Neuronal stem cell (in vitro differentiated cells): ENCODE measurements around the gene TRIM56.

ENCODE experiments used
- DNase-seq: peaks from one replicate; pipeline ENCODE4 v3.0.0-alpha.2; 2013; ENCODE audit warnings: low spot score
- H2AFZ ChIP-seq: one replicate; pipeline ENCODE4 v1.6.1; 2013; ENCODE audit warnings: mild to moderate bottlenecking, low read length, inconsistent platforms
- H2AK5ac ChIP-seq: 2 replicates; pipeline ENCODE4 v1.6.1; 2013; ENCODE audit warnings: low read depth, mild to moderate bottlenecking, inconsistent platforms, low read length, moderate library complexity, mixed read lengths
- H2BK120ac ChIP-seq: 2 replicates; pipeline ENCODE4 v1.6.1; 2013; ENCODE audit warnings: low read depth, mild to moderate bottlenecking, inconsistent platforms, low read length, moderate library complexity, mixed read lengths
- H2BK12ac ChIP-seq: one replicate; pipeline ENCODE4 v1.6.1; 2013; ENCODE audit warnings: low read length, inconsistent platforms
- H2BK15ac ChIP-seq: 2 replicates; pipeline ENCODE4 v1.6.1; 2013; ENCODE audit warnings: mild to moderate bottlenecking, low read length, inconsistent platforms, mixed read lengths
- H2BK5ac ChIP-seq: one replicate; pipeline ENCODE4 v1.6.1; 2013; ENCODE audit warnings: inconsistent platforms, mild to moderate bottlenecking, low read length, moderate library complexity
- H3K14ac ChIP-seq: one replicate; pipeline ENCODE4 v1.6.1; 2013; ENCODE audit warnings: low read length, inconsistent platforms
- H3K18ac ChIP-seq: 2 replicates; pipeline ENCODE4 v1.6.1; 2013; ENCODE audit warnings: low read length, inconsistent platforms
- H3K23ac ChIP-seq: 2 replicates; pipeline ENCODE4 v1.6.1; 2013; ENCODE audit warnings: low read depth, mild to moderate bottlenecking, mixed read lengths, low read length, inconsistent platforms; ENCODE audit not compliant: poor library complexity
- H3K27ac ChIP-seq: replicated peaks from 3 replicates; pipeline ENCODE4 v1.5.1; 2013; ENCODE audit warnings: low read length, inconsistent platforms
- H3K27me3 ChIP-seq, 3 experiments: 2 replicates each; pipeline ENCODE4 v1.6.1; 2013; ENCODE audit warnings: low read length in 3 of 3, mild to moderate bottlenecking in 2 of 3, inconsistent platforms in 1 of 3, low read depth in 1 of 3, mixed read lengths in 1 of 3, moderate library complexity in 1 of 3; ENCODE audit not compliant: control insufficient read depth in 3 of 3, insufficient read depth in 3 of 3
- H3K36me3 ChIP-seq, 2 donors: replicated peaks in 1 of 2; 2 replicates each; pipeline ENCODE4 v1.6.1; 2013; ENCODE audit warnings: low read length in 2 of 2; ENCODE audit not compliant: control insufficient read depth in 2 of 2, insufficient read depth in 2 of 2
- H3K4ac ChIP-seq: 2 replicates; pipeline ENCODE4 v1.6.1; 2013; ENCODE audit warnings: inconsistent platforms, mild to moderate bottlenecking, low read length, moderate library complexity
- H3K4me1 ChIP-seq, 2 donors: 1 replicate in 1 of 2; 2 replicates in 1 of 2; pipeline ENCODE4 v1.6.1; 2013; ENCODE audit warnings: low read length in 2 of 2, low read depth in 1 of 2; ENCODE audit not compliant: control insufficient read depth in 2 of 2, insufficient read depth in 1 of 2
- H3K4me2 ChIP-seq: one replicate; pipeline ENCODE4 v1.6.1; 2013; ENCODE audit warnings: mild to moderate bottlenecking, low read length, inconsistent platforms; ENCODE audit not compliant: insufficient read depth, poor library complexity, severe bottlenecking
- H3K4me3 ChIP-seq, 2 donors: 2 replicates each; pipeline ENCODE4 v1.5.1; 2013; ENCODE audit warnings: low read length in 2 of 2, mild to moderate bottlenecking in 2 of 2, inconsistent platforms in 1 of 2, moderate library complexity in 1 of 2
- H3K79me1 ChIP-seq: one replicate; pipeline ENCODE4 v1.6.1; 2013; ENCODE audit warnings: low read depth, mild to moderate bottlenecking, inconsistent platforms, low read length, moderate library complexity
- H3K9ac ChIP-seq: one replicate; pipeline ENCODE4 v1.6.1; 2013; ENCODE audit warnings: mild to moderate bottlenecking, low read depth, low read length, inconsistent platforms; ENCODE audit not compliant: poor library complexity
- H3K9me3 ChIP-seq, 2 donors: replicated peaks in 1 of 2; 2 replicates each; pipeline versions ENCODE3 to v1.6.1; 2013; ENCODE audit warnings: low read length in 2 of 2, mild to moderate bottlenecking in 2 of 2, inconsistent platforms in 1 of 2, low read depth in 1 of 2, mixed read lengths in 1 of 2, moderate library complexity in 1 of 2; ENCODE audit not compliant: control insufficient read depth in 2 of 2, insufficient read depth in 1 of 2
- H4K8ac ChIP-seq: one replicate; pipeline ENCODE4 v1.6.1; 2013; ENCODE audit warnings: low read depth, mild to moderate bottlenecking, inconsistent platforms, low read length, moderate library complexity
- H4K91ac ChIP-seq: one replicate; pipeline ENCODE4 v1.6.1; 2013; ENCODE audit warnings: low read length, low read depth, mild to moderate bottlenecking, inconsistent platforms; ENCODE audit not compliant: poor library complexity
- WGBS, 2 donors: extraction: QIAGEN DNeasy Blood & Tissue Kit; methylation state at CpG; one replicate each; pipeline ENCODE4 v1.1.7; 2013; ENCODE audit warnings: missing lambda C conversion rate in 2 of 2, mixed read lengths in 1 of 2; ENCODE audit not compliant: insufficient read length in 2 of 2, insufficient replicate concordance in 1 of 2; ENCODE audit errors: extremely low coverage in 2 of 2; 5-methylcytosine and 5-hydroxymethylcytosine counted together

The TRIM56 gene

DNA sequence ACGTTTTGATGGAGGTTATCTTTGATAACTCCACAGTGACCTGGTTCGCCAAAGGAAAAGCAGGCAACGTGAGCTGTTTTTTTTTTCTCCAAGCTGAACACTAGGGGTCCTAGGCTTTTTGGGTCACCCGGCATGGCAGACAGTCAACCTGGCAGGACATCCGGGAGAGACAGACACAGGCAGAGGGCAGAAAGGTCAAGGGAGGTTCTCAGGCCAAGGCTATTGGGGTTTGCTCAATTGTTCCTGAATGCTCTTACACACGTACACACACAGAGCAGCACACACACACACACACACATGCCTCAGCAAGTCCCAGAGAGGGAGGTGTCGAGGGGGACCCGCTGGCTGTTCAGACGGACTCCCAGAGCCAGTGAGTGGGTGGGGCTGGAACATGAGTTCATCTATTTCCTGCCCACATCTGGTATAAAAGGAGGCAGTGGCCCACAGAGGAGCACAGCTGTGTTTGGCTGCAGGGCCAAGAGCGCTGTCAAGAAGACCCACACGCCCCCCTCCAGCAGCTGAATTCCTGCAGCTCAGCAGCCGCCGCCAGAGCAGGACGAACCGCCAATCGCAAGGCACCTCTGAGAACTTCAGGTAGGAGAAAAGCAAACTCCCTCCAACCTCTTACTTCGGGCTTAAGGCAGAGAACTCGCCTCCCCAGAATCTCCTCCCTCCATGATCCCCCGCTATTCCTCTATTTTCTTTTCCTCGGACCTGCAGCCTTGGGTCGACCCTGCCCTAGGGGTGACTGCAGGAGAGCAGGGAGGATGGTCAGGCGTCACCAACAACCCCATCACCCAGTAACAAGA lies 41.6 kb downstream of the TRIM56 start, which contains the start of gene SERPINE1:
Gene SERPINE1, plus strand, starts transcription at position 454 of the 809 bp plus-strand sequence. CDS start 1,290 bp downstream, outside the sequence.
- H3K36me3 ChIP-seq, result no peaks in the 10 kb centered on the region
- H2AK5ac ChIP-seq, result peak within 1 kb of the TSS; percentile 77
- H3K79me1 ChIP-seq, result no peaks in the 10 kb centered on the region
- no peak for DNase-seq
- no peak within 1 kb of the TSS for H3K14ac ChIP-seq
- peaks cover 0 to 4% (median 0%) of the 10 kb centered on the region in 3 experiments for H3K27me3 ChIP-seq
- no peaks in the 10 kb centered on the region for H3K9me3 ChIP-seq
- H2BK120ac ChIP-seq, result no peak within 1 kb of the TSS
- no peak within 1 kb of the TSS for H2BK5ac ChIP-seq
- no peak within 1 kb of the TSS for H3K23ac ChIP-seq
- H2BK12ac ChIP-seq, result no peak within 1 kb of the TSS
- H3K4me2 ChIP-seq, result peak within 1 kb of the TSS; percentile 35
- peaks cover 16 to 28% of the 10 kb centered on the region in 2 donors for H3K4me1 ChIP-seq
- H2BK15ac ChIP-seq, result no peak within 1 kb of the TSS
- no peak within 1 kb of the TSS for H3K27ac ChIP-seq
- H3K9ac ChIP-seq, result no peak within 1 kb of the TSS
- peak within 1 kb of the TSS; percentile 59 for H3K18ac ChIP-seq
- peak within 1 kb of the TSS; percentile 33 to 56 for H3K4me3 ChIP-seq
- WGBS, 2 donors, result no CpG with 5 or more reads among the region's 22 CpGs
- H4K8ac ChIP-seq, result no peak within 1 kb of the TSS
- no peak within 1 kb of the TSS for H3K4ac ChIP-seq
- H4K91ac ChIP-seq, result no peak within 1 kb of the TSS
- peak within 1 kb of the TSS; percentile 80 for H2AFZ ChIP-seq

DNA sequence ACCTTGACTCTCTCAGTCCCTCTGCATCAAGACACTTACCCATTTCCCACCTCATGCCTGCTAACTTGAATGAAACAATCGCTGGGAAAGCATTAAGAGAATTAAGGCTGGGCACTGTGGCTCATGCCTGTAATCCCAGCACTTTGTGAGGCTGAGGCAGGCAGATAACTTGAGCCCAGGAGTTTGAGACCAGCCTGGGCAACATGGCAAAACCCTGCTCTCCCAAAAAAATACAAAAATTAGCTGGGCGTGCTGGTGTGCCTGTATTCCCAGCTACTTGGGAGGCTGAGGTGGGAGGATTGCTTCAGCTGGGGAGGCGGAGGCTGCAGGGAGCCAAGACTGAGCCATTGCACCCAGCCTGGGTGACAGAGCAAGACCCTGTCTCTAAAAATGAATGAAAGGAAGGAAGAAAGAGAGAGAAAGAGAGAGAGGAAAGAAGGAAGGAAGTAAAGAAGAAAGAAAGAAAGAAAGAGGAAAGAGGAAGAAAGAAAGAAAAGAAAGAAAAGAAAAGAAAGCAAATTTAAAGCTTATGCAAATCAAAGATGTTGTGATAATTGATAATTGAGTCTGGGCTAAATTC lies 42.3 kb downstream of the TRIM56 start:
- no CpG with 5 or more reads among the region's 3 CpGs for WGBS, 2 donors
- no peak overlapping the region for H3K27ac ChIP-seq
- H3K9ac ChIP-seq, result no peak overlapping the region
- no peaks in the 10 kb centered on the region for H3K36me3 ChIP-seq
- H4K8ac ChIP-seq, result no peak overlapping the region
- no peak overlapping the region for H4K91ac ChIP-seq
- no peaks in the 10 kb centered on the region for H3K9me3 ChIP-seq
- H2BK120ac ChIP-seq, result no peak overlapping the region
- H2BK12ac ChIP-seq, result no peak overlapping the region
- H2BK15ac ChIP-seq, result no peak overlapping the region
- DNase-seq, result no peak
- peak overlapping the region; percentile 33 to 56 for H3K4me3 ChIP-seq
- no peak overlapping the region for H3K23ac ChIP-seq
- H2AK5ac ChIP-seq, result peak overlapping the region; percentile 77
- peaks cover 11 to 22% of the 10 kb centered on the region in 2 donors for H3K4me1 ChIP-seq
- H3K4me2 ChIP-seq, result peak overlapping the region; percentile 35
- H2BK5ac ChIP-seq, result no peak overlapping the region
- peaks cover 0 to 4% (median 0%) of the 10 kb centered on the region in 3 experiments for H3K27me3 ChIP-seq
- H3K18ac ChIP-seq, result no peak overlapping the region
- H3K4ac ChIP-seq, result no peak overlapping the region
- H2AFZ ChIP-seq, result peak overlapping the region; percentile 80
- no peaks in the 10 kb centered on the region for H3K79me1 ChIP-seq
- H3K14ac ChIP-seq, result no peak overlapping the region

DNA sequence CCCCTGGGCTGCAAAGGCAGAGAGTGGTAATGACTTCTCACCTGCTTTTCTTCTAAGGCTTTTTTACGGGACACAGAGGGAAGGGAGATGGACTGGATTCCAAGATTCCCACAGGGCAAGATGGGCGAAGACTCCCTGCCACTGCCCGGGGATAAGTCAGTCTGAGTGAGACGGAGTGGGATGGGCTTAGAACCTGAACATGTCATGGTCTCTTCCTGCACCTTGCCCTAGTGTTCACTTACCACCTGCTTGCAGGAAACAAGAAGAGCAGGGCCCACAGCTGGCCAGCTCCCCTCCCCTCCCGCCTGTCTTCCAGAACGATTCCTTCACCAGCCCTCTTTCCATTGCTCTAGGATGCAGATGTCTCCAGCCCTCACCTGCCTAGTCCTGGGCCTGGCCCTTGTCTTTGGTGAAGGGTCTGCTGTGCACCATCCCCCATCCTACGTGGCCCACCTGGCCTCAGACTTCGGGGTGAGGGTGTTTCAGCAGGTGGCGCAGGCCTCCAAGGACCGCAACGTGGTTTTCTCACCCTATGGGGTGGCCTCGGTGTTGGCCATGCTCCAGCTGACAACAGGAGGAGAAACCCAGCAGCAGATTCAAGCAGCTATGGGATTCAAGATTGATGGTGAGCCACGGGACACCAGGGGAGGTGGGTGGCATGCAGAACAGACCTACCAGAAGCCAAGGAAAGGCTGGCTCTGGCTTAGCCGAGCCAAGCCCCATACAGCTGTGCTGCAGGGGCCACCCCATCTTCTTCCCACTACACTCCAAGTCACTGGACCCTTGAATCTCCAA lies 43.0 kb downstream of the TRIM56 start:
- H3K4me1 ChIP-seq, result peaks cover 11 to 20% of the 10 kb centered on the region in 2 donors
- no peaks in the 10 kb centered on the region for H3K36me3 ChIP-seq
- H2BK12ac ChIP-seq, result peak overlapping the region; percentile 65
- no peak overlapping the region for H2BK120ac ChIP-seq
- H2AFZ ChIP-seq, result no peak overlapping the region
- H4K91ac ChIP-seq, result no peak overlapping the region
- no peak for DNase-seq
- no peaks in the 10 kb centered on the region for H3K9me3 ChIP-seq
- H3K79me1 ChIP-seq, result no peaks in the 10 kb centered on the region
- no peak overlapping the region for H3K4me2 ChIP-seq
- peak overlapping the region; percentile 86 for H3K18ac ChIP-seq
- peak overlapping the region; percentile 82 for H3K9ac ChIP-seq
- peak overlapping the region in 1 of 2 donors; percentile 12 for H3K4me3 ChIP-seq
- no peak overlapping the region for H3K27ac ChIP-seq
- H2BK5ac ChIP-seq, result no peak overlapping the region
- H2BK15ac ChIP-seq, result peak overlapping the region; percentile 55
- H3K27me3 ChIP-seq, result peaks cover 0 to 4% (median 0%) of the 10 kb centered on the region in 3 experiments
- no peak overlapping the region for H3K14ac ChIP-seq
- no peak overlapping the region for H4K8ac ChIP-seq
- WGBS, 2 donors, result no CpG with 5 or more reads among the region's 14 CpGs
- H2AK5ac ChIP-seq, result peak overlapping the region; percentile 88
- H3K23ac ChIP-seq, result no peak overlapping the region
- H3K4ac ChIP-seq, result no peak overlapping the region
